ENCODE data around the gene SET. TPM values are rescaled to one million over a fixed set of nuclear protein-coding genes. Genes with fewer than 3 reads are reported as not detected.
"Not testable (repeated sequence)": the region's sequence is repeated elsewhere in the genome, so short reads cannot be mapped to it uniquely, and the experiment has no call there.

The SET gene, protein sequence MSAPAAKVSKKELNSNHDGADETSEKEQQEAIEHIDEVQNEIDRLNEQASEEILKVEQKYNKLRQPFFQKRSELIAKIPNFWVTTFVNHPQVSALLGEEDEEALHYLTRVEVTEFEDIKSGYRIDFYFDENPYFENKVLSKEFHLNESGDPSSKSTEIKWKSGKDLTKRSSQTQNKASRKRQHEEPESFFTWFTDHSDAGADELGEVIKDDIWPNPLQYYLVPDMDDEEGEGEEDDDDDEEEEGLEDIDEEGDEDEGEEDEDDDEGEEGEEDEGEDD
- 100 to 1,000 TPM; 436 to 623 TPM for total RNA-seq

DNA sequence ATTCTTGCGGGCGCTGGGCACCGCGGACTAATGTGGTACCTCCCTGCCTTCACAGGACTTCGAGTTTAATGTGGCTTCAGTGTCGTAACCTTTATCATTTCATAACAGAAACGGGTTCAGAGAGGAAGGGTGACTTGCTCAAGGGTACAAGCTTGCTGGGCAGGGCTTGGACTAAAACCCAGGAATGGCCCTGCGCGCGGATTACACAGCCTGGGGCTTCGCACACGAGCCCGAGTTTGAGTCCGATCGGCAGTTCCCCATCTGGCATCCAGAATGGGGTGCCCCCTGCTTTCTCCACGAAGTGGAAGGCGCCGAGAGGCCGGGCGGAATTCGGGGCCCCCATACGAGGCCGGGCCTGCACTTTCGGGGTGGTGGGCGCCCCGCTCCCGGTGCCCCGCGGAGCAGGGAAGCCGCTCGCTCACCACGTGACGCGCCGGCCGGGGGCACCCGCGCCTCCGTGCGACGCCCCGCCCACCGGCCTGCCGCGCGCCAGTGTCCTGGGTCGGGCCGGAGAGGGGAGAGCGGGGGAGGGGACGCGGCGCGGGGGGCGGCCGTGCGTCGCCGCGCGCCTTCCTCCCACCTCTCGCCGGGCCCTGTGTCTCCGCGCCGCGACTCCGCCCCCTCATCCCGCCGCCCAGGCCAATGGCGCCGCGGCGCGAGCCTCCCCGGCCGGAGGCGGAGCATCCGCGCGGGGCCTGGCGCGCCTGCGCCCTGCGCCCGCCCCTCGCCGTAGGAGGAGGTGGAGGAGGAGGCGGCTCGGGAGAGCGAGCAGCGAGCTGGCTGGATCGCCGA is at the start of gene SET:
SET (plus strand) TSS at position 722 of the 792 bp plus-strand sequence. CDS start 361 bp downstream, outside the sequence.
- CTCF ChIA-PET, result interaction anchor here (1.2 to 5.5 kb wide), 5 partner anchors 11 to 130 kb away, joined by 3 to 44 read pairs (median 3); partner anchors contain the start of genes ENDOG and PKN3
- DNase-seq (peak; percentile 95), ATAC-seq (peak; percentile 83)
- no peaks in the 10 kb centered on the region for H3K27me3 Mint-ChIP-seq
- H3K9me3 Mint-ChIP-seq (ENCODE audit: low read depth), result no peaks in the 10 kb centered on the region
- H3K27ac Mint-ChIP-seq, result peak within 1 kb of the TSS; percentile 99
- H3K36me3 Mint-ChIP-seq, result peaks cover 29% of the 10 kb centered on the region
- H3K4me1 Mint-ChIP-seq, result peaks cover 67% of the 10 kb centered on the region
- peak within 1 kb of the TSS; percentile 97 for H3K4me3 Mint-ChIP-seq

DNA sequence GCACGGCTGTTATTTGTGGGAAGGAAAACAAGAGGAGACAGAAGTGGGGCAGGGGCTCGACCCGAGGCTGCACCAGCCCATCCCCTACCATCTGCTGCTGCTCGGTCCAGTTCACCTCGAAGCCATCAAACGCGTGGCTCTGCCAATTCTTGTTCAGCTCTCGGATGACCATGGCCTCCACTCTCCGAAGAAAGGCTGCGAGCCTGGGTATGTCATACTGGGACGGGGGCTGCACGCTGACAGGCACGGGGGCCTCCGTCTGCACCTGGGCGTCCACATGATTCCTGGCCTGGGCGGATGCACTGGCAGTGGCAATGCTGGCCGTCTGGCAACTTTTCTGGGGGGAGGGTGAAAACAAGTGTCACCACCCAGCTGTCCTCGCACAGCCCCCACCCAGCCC is 48.4 kb upstream of the SET start:
- ATAC-seq (no peak), DNase-seq (no peak)
- Mint-ChIP-seq H3K9me3 (ENCODE audit: low read depth) (no peaks in the 10 kb centered on the region), H3K27ac (no peak overlapping the region), H3K27me3 (no peaks in the 10 kb centered on the region), H3K36me3 (peaks cover 1% of the 10 kb centered on the region), H3K4me3 (no peak overlapping the region), H3K4me1 (peaks cover 5% of the 10 kb centered on the region)
- CTCF ChIA-PET, result no interaction called here

DNA sequence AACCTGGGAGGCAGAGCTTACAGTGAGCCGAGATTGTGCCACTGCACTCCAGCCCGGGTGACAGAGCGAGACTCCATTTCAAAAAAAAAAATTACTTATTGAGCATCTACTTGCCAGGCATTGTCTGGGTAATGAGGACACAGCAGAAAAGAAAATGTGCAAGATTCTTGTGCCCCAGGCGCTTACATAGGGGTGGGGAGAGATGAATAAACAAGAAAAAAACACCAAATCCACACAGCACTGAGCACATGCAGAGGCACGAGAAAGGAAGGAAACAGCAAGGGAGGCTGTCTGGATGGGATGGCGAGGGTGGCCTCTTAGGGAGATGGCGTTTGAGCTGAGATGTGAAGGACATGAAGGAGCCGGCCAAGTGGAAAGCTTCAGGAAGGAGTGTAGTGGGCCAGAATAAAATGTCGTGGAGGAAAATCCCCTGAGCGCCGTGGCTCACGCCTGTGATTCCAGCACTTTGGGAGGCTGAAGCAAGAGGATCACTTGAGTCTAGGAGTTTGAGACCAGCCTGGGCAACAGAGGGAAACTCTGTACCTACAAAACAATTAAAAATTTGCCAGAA is 46.3 kb upstream of the SET start:
- CTCF ChIA-PET, result no interaction called here
- Mint-ChIP-seq H3K27me3 (no peaks in the 10 kb centered on the region), H3K27ac (no peak overlapping the region), H3K4me1 (peaks cover 5% of the 10 kb centered on the region), H3K4me3 (no peak overlapping the region), H3K36me3 (peaks cover 1% of the 10 kb centered on the region), H3K9me3 (ENCODE audit: low read depth) (no peaks in the 10 kb centered on the region)
- DNase-seq, result no peak
- no peak for ATAC-seq

DNA sequence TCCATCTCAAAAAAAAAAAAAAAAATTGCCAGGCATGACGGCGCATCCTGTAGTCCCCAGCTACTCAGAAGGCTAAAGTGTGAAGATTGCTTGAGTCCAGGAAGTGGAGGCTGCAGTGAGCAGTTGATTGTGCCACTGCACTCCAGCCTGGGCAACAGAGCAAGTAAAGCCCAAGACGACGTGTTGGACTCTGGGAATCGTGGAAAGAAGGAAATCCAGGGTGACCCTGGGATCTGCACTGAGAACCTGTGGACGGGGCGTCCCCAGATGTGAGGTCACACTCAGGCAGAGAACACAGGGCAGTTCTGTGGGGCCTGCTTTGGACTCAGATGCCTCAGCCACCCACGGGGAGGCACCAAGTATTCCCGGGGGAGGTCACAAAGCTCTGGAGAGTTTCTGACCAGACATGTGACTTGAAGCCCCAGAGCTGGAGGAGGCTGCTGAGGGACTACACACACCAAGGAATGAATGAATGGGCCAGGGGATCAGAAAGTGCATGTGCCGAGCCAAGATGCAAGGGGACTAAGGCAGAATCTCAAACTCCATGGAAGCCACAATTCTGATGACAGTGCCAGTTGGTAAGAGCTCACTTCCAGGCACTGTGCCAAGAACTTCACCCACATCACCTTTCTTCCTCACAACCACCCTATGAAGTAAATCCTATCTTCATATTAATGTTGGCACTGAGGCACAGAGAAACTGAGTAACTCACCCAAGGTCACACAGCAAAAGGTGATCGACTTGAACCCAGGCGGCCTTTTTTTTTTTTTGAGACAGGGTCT is 45.3 kb upstream of the SET start:
- Mint-ChIP-seq H3K27ac (peak overlapping the region; percentile 21), H3K27me3 (no peaks in the 10 kb centered on the region), H3K4me1 (peaks cover 5% of the 10 kb centered on the region), H3K36me3 (peaks cover 1% of the 10 kb centered on the region), H3K4me3 (no peak overlapping the region), H3K9me3 (ENCODE audit: low read depth) (no peaks in the 10 kb centered on the region)
- DNase-seq, result no peak
- no peak for ATAC-seq
- CTCF ChIA-PET, result interaction anchor here (1.2 kb wide), 1 partner anchor 11 kb away, joined by 3 read pairs; no protein-coding TSS in a partner anchor

DNA sequence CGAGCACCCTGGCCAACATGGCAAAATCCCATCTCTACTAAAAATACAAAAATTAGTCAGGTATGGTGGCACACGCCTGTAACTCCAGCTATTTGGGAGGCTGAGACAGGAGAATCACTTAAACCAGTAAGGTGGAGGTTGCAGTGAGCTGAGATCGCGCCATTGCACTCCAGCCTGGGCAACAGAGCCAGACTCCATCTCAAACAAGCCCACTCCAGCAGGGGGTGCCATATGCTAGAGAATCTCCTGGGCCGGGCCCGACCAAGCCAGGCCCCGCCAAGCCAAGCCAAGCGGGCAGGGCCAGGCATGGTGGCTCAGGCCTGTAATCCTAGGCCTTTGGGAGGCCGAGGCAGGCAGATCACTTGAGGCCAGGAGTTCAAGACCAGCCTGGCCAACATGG is 40.8 kb upstream of the SET start:
- CTCF ChIA-PET, result interaction anchor here (1.2 to 1.9 kb wide), 5 partner anchors 16 to 173 kb away, joined by 3 to 14 read pairs (median 4); partner anchors contain the start of gene ENDOG
- H3K27me3 Mint-ChIP-seq; H3K4me3 Mint-ChIP-seq; H3K4me1 Mint-ChIP-seq; H3K36me3 Mint-ChIP-seq; H3K9me3 Mint-ChIP-seq (ENCODE audit: low read depth); H3K27ac Mint-ChIP-seq: not testable (repeated sequence)
- peak; percentile 77 for DNase-seq
- peak; percentile 95 for ATAC-seq

DNA sequence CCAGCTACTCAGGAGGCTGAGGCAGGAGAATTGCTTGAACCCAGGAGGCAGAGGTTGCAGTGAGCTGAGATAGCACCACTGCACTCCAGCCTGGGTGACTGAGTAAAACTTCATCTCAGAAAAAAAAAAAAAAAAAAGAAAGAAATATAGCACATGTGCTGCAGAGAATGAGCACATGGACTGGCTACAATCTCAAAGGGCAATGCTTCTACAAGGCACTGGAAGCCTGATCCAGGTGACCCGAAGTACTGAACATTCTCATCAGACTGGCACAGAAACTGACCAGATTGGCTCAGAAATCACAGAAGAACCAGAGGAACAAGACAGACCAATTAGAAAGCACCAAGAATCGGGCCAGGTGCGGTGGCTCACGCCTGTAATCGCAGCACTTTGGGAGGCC is 37.2 kb upstream of the SET start:
- Mint-ChIP-seq H3K9me3 (ENCODE audit: low read depth) (no peaks in the 10 kb centered on the region), H3K27ac (no peak overlapping the region), H3K4me3 (no peak overlapping the region), H3K36me3 (no peaks in the 10 kb centered on the region), H3K27me3 (no peaks in the 10 kb centered on the region), H3K4me1 (peaks cover 9% of the 10 kb centered on the region)
- CTCF ChIA-PET, result no interaction called here
- ATAC-seq, result no peak
- no peak for DNase-seq

DNA sequence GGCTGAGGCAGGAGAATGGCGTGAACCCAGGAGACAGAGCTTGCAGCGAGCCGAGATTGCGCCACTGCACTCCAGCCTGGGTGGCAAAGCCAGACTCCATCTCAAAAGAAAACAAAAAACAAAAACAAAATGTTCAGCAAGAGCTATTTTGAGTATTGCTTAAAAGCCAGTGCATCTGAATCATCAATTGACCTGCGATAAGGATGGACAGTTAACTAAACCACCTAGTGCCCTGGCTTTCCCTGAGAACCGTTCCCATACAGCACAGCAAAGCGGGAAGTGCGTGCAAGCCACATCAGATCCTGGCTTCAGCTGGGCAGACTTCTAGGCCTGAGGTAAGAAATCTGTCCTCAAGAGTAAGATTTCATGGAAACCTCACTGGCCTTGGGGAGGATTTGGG is 35.1 kb upstream of the SET start:
- no peak overlapping the region for H3K4me3 Mint-ChIP-seq
- H3K36me3 Mint-ChIP-seq, result no peaks in the 10 kb centered on the region
- CTCF ChIA-PET, result interaction anchor here (0.8 to 1.3 kb wide), 3 partner anchors 9 to 36 kb away, joined by 3 read pairs; partner anchors contain the start of gene SET
- H3K27me3 Mint-ChIP-seq, result no peaks in the 10 kb centered on the region
- ATAC-seq, result no peak
- H3K27ac Mint-ChIP-seq, result no peak overlapping the region
- H3K9me3 Mint-ChIP-seq (ENCODE audit: low read depth), result no peaks in the 10 kb centered on the region
- no peak for DNase-seq
- peaks cover 16% of the 10 kb centered on the region for H3K4me1 Mint-ChIP-seq

DNA sequence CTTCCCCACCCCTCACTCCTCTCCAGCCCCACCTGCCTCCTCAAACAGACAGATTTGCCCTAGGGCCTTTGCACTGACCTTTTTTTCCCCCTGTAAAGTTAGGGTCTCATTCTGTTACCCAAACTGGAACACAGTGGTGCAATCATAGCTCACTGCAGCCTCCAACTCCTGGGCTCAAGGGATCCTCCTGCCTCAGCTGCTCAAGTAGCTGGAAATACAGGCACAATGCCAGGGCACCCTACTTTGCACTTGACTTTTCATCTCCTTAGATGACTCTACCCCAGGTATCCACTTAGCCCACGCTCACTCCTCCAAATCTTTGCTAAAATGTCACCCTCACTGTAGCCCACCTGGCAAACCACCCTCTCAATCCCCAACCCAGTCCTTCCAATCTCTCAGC is 34.5 kb upstream of the SET start:
- H3K9me3 Mint-ChIP-seq (ENCODE audit: low read depth), result no peaks in the 10 kb centered on the region
- H3K4me3 Mint-ChIP-seq, result peak overlapping the region; percentile 2
- no peaks in the 10 kb centered on the region for H3K36me3 Mint-ChIP-seq
- H3K27me3 Mint-ChIP-seq, result no peaks in the 10 kb centered on the region
- peaks cover 16% of the 10 kb centered on the region for H3K4me1 Mint-ChIP-seq
- CTCF ChIA-PET, result interaction anchor here (0.8 to 1.3 kb wide), 3 partner anchors 9 to 35 kb away, joined by 3 read pairs; partner anchors contain the start of gene SET
- peak overlapping the region; percentile 41 for H3K27ac Mint-ChIP-seq
- no peak for ATAC-seq
- DNase-seq, result no peak

DNA sequence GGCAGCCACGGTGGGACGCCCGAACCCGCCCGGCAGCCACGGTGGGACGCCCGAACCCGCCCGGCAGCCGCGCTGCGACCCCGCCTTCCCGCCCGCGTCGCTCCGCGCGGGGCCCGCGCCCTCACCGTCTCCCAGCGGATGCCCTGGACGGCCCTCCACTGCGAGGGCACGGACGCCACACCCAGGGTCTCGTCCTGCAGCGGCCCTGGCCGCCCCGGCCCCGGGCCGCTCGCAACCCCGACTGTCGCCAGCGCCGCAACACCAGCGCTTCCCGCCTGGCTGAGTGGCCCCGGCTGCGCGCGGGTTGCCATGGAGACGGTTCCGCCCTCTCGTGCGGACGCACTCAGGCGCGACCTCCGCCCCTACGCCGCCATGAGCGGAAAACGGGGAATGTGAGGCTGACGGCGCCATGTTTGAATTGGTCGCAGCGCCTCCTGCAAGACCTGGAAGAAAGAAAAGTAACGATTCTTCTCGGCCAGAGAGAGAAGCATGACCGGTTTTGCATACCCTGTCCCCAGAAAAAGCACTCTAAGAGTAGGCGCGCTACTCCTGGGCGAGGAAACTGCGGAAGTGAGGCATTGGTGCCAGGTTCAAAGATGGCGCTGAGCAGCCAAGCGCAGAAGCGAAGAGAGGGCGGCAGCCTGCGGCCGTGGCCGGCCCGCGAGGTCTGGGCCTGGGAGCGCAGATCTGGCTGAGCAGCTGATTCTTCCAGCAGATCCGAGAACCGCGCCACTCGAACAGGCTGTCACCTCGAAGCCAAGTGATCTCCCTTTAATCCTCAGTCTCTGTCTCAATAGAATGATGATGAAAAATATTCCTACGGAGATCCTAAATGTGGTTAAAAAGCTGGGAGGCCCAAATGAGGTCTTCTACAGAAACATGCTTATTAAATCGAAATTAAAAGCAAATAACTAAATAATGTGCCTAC is 32.3 kb upstream of the SET start, which contains the start of gene DYNC2I2:
DYNC2I2 (minus strand) TSS at position 432 of the 928 bp plus-strand sequence; CDS start at position 311, 121 bp downstream.
- Mint-ChIP-seq H3K36me3 (no peaks in the 10 kb centered on the region), H3K4me1 (peaks cover 16% of the 10 kb centered on the region), H3K27me3 (no peaks in the 10 kb centered on the region), H3K27ac (peak within 1 kb of the TSS; percentile 100), H3K9me3 (ENCODE audit: low read depth) (no peaks in the 10 kb centered on the region), H3K4me3 (peak within 1 kb of the TSS; percentile 88)
- CTCF ChIA-PET, result interaction anchor here (1.0 to 1.5 kb wide), 5 partner anchors 8 to 46 kb away, joined by 3 to 5 read pairs (median 3); partner anchors contain the start of gene PKN3
- DNase-seq (peak; percentile 97), ATAC-seq (peak; percentile 98)

DNA sequence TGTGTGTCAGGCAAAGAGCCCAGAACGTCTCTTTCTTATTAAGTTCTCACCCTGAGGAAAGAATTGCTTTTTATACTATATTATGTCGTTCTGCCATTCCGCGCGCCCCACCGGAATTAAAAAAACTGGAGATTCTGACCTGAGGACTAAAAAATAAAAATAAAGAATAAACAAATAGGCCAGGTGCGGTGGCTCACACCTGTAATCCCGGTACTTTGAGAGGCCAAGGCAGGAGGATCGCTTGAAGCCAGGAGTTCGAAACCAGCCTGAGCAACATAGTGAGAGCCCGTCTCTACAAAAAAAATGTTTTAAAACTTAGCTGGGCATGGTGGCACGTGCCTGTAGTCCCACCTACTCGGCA is 31.7 kb upstream of the SET start:
- Mint-ChIP-seq H3K4me1 (peaks cover 16% of the 10 kb centered on the region), H3K36me3 (no peaks in the 10 kb centered on the region), H3K27me3 (no peaks in the 10 kb centered on the region), H3K27ac (peak overlapping the region; percentile 100), H3K4me3 (peak overlapping the region; percentile 88), H3K9me3 (ENCODE audit: low read depth) (no peaks in the 10 kb centered on the region)
- DNase-seq (no peak), ATAC-seq (no peak)
- CTCF ChIA-PET, result interaction anchor here (1.0 to 1.5 kb wide), 5 partner anchors 9 to 45 kb away, joined by 3 to 5 read pairs (median 3); partner anchors contain the start of gene PKN3

DNA sequence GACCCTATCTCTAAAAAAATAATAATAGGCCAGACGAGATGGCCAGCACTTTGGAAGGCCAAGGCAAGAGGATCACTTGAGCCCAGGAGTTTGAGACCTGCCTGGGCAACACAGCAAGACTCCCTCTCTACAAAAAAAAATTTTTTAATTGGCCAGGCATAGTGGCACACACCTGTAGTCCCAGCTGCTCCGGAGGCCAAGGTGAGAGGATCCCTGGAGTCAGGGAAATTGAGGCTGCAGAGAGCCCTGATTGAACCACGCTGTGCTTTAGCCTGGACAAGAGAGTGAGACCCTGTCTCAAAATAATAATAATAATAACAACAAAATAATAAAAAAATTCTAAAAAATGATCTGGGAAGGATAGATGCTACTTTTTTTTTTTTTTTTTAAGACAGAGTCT is 31.2 kb upstream of the SET start:
- H3K36me3 Mint-ChIP-seq, result no peaks in the 10 kb centered on the region
- no peaks in the 10 kb centered on the region for H3K27me3 Mint-ChIP-seq
- no peak for ATAC-seq
- no peak for DNase-seq
- peaks cover 16% of the 10 kb centered on the region for H3K4me1 Mint-ChIP-seq
- H3K4me3 Mint-ChIP-seq, result no peak overlapping the region
- H3K27ac Mint-ChIP-seq, result peak overlapping the region; percentile 100
- H3K9me3 Mint-ChIP-seq (ENCODE audit: low read depth), result no peaks in the 10 kb centered on the region
- CTCF ChIA-PET, result interaction anchor here (1.0 to 1.5 kb wide), 3 partner anchors 9 to 42 kb away, joined by 3 to 4 read pairs (median 3); no protein-coding TSS in a partner anchor

DNA sequence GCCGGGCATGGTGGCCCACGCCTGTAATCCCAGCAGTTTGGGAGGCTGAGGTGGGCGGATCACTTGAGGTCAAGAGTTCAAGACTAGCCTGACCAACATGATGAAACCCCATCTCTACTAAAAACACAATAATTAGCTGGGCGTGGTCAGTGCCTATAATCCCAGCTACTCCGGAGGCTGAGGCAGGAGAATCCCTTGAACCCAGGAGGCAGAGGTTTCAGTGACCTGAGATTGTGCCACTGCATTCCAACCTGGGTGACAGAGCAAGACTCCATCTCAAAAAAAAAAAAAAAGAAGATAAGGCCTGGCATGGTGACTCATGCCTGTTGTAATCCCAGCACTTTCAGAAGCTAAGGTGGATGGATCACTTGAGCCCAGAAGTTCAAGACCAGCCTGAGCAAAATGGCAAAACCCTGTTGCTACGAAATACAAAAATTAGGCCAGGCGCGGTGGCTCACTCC is 22.5 kb upstream of the SET start:
- H3K4me3 Mint-ChIP-seq; H3K27ac Mint-ChIP-seq; H3K4me1 Mint-ChIP-seq; H3K36me3 Mint-ChIP-seq; DNase-seq; ATAC-seq; H3K9me3 Mint-ChIP-seq (ENCODE audit: low read depth); H3K27me3 Mint-ChIP-seq: not testable (repeated sequence)
- CTCF ChIA-PET, result interaction anchor here (1.0 kb wide), 1 partner anchor 50 kb away, joined by 3 read pairs; no protein-coding TSS in a partner anchor
